Fibroblast of lung (primary cell): Measurements from ENCODE around the gene KRT82.

Experiments used
- EZH2 ChIP-seq: IDR thresholded peaks from 2 replicates; pipeline ENCODE4 v1.5.1; 2012; ENCODE audit warnings: low read length, control low read depth, mild to moderate bottlenecking; ENCODE audit errors: missing control alignments
- TF ChIP-seq, protein P1 (sequence below), 2 donors: IDR thresholded peaks in 1 of 2; conservative IDR thresholded peaks in 1 of 2; 1 replicate in 1 of 2; 2 replicates in 1 of 2; pipeline ENCODE4 v1.5.1; 2011 to 2012; ENCODE audit warnings: low read length in 2 of 2, control low read depth in 1 of 2, inconsistent platforms in 1 of 2, low read depth in 1 of 2, mild to moderate bottlenecking in 1 of 2

DNA sequence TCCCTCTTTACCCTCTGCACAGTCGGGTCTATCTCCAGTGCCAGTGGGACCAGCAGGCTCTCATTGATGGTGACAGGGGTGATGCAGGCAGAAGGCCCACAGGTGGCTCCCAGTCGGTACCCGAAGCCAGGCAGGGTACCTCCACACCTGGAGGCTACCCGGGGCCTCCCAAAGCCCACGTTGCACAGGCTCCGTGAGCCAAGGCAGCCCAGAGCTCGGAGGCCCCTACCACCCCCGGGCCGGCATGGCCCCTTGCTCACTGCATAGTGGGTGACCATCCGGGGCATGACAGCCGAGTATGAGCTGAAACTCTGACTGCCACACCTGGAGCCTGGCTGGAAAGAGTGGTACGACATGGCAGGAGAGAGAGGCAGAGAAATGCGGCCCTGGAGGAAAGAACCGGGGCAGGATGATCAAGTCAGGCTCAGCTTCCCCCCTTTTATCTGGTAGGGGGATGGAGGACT lies at the start of gene KRT82:
- TF ChIP-seq, protein P1, sequence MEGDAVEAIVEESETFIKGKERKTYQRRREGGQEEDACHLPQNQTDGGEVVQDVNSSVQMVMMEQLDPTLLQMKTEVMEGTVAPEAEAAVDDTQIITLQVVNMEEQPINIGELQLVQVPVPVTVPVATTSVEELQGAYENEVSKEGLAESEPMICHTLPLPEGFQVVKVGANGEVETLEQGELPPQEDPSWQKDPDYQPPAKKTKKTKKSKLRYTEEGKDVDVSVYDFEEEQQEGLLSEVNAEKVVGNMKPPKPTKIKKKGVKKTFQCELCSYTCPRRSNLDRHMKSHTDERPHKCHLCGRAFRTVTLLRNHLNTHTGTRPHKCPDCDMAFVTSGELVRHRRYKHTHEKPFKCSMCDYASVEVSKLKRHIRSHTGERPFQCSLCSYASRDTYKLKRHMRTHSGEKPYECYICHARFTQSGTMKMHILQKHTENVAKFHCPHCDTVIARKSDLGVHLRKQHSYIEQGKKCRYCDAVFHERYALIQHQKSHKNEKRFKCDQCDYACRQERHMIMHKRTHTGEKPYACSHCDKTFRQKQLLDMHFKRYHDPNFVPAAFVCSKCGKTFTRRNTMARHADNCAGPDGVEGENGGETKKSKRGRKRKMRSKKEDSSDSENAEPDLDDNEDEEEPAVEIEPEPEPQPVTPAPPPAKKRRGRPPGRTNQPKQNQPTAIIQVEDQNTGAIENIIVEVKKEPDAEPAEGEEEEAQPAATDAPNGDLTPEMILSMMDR (conservative IDR thresholded peaks at IDR 0.05 in 1 of 2, IDR thresholded peaks at IDR 0.05 in 1 of 2; ENCODE audit: low read depth in 1 of 2, low read length in 2 of 2) = no peak
- no peak for TF ChIP-seq EZH2
